Body of pancreas (tissue), 4 donors: ENCODE results near the gene MLLT10.
"Not testable (repeated sequence)": the region's sequence is repeated elsewhere in the genome, so short reads cannot be mapped to it uniquely, and the experiment has no call there.

ENCODE experiments used
- CTCF ChIP-seq, 7 experiments: fragments of 450-650 bp in 4 of 7; fragments of 200-600 bp in 3 of 7; sonication (generic) in 3 of 7; IDR thresholded peaks; one replicate each; pipeline ENCODE4 v1.5.1; 2016 to 2019; ENCODE audit warnings: antibody characterized with exemption in 7 of 7
- POLR2A ChIP-seq, 3 donors: fragments of 450-650 bp; IDR thresholded peaks; one replicate each; pipeline ENCODE4 v1.6.1; 2016; ENCODE audit warnings: antibody characterized with exemption in 3 of 3, mild to moderate bottlenecking in 2 of 3

GRCh38 chr10:21624421-21624820, 90.4 kb downstream of the MLLT10 start:
- not testable (repeated sequence) for TF ChIP-seq POLR2A, CTCF (IDR thresholded peaks at IDR 0.05)
